GM18909 (cell line): Measurements from ENCODE around the gene CD300C.
"Not testable (repeated sequence)": the region's sequence is repeated elsewhere in the genome, so short reads cannot be mapped to it uniquely, and the experiment has no call there.

Experiments
- ATAC-seq: cut with Tn5 transposase; IDR thresholded peaks from one replicate; pipeline ENCODE4 v1.9.1; 2021; ENCODE audit warnings: mild to moderate bottlenecking; ENCODE audit not compliant: unreplicated experiment, poor library complexity

The CD300C gene

DNA sequence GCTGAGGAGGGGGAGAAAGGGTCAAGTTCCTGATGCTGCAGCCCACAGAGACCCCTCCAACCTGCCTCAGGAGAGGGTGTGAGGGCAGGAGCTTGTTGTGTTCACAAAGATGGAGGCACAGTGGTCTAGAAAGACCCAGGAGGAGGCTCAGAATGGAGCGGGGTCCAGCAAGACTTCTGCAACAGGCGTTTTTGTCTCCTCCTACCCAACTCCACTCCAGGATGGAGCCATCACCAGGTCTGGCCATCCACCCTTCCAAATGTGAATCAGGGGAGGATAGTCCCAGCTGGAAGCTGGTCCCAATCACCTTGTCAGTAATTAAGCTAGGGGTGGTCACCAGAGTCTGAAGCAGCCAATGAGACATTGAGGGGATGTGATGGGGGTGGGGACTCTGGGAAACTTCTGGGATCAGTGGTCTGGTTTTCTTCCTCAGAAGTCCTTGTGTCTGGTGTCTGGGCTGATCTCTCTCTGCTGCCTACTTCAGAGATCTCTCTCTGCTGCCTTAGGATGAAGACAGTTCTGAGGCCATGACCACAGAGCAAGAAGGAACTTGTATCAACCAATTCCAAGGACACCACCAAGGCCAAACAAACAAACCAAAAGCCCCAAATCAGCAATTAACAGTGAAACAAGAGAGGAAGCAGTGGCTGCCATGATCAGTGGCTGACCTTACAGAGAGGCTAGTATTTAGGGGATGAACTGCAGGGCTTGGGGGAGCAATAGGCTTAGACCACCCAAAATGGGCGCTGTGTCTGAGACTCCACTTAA, 29.2 kb downstream of the CD300C start:
- no peak for ATAC-seq

DNA sequence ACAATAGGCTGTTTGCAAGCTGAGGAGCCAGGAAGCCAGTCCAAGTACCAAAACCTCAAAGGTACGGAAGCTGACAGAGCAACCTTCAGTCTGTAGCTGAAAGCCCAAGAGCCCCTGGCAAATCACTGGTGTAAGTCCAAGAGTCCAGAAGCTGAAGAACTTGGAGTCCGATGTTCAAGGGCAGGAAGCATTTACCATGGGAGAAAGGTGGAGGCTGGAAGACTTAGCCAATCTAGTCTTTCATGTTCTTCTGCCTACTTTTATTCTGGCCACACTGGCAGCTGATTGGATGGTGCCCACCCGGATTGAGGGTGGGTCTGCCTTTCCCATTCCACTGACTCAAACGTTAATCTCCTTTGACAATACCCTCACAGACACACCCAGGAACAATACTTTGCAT, 30.0 kb downstream of the CD300C start:
- no peak for ATAC-seq

DNA sequence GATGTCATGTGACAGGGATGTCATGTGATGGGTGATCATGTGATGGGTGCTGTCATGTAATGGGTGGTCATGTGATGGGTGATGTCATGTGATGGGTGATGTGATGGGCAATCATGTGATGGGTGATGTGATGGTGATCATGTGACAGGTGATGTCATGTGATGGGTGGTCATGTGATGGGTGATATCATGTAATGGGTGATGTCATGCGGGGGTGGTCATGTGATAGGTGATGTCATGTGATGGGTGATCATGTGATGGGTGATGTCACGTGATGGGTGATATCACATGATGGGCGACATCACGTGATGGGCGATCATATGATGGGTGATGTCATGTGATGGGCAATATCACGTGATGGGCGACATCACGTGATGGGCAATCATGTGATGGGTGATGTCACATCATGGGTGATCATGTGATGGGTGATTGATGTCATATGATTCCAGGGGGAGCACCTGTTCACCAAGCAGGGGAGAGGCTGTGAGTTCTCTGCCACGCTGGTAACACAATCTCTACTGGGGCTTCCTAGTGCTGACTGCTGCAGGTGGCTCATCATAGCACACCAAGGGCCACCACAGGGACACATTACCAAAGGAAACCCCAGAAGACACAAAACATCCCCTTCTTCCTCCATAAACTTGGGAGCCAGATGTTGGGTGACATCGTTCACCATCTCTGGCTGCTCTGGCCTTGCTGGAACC, 31.1 kb downstream of the CD300C start:
- no peak for ATAC-seq

DNA sequence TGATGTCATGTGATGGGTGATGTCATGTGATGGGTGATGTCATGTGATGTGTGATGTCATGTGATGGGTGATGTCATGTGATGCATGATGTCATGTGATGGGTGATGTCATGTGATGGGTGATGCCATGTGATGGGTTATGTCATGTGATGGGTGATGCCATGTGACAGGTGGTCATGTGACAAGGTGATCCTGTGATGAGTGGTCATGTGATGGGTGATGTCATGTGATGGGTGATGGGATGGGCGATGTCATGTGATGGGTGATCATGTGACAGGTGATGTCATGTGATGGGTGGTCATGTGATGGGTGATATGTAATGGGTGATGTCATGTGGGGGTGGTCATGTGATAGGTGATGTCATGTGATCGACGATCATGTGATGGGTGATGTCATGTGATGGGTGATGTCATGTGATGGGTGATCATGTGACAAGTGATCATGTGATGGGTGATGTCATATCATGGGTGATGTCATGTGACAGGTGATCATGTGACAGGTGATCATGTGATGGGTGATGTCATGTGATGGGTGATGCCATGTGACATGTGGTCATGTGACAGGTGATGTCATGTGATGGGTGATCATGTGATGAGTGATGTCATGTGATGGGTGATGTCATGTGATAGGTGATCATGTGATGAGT, 31.8 kb downstream of the CD300C start:
- ATAC-seq: no peak

DNA sequence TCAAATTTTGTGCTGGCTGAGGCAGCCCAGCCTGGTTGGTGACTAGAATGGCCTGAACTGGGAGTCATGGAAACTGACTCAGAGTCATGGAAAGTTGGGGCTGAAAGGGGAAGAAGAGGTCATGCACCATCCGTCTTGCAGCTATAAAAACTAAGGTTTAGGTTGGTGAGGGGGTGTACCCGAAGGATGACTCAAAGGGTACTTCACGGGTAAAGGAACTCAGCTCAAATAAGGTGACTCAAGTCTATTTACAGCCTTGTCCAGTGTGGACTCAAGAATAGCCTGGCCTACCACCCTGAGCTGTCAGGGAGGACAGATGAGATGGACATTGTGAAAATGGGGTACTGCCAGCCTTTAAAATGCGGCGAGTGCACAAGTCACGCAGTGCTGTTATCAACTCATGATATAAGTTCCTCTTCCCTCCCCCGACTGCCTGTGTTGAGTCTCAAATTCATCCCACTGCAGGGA, 33.3 kb downstream of the CD300C start:
- ATAC-seq: peak; percentile 69

DNA sequence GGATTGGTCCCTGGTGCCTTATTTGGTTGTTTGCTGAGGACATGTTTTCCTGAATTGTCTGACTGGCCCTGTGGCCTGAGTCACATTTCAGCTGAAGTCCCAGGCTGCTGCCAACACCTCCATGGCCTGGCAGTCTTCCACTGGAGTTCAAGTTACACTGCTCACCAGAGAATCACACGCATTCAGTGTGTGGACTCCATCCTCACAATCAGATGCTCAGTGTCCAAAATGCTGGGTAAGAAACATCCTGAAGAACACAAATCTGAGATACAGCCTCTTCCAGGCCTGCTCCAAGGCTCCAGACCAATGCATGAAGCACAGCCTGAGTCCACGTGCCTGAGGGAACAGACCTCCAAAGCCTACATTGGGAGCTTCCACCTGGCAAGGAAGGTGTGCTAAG, 33.9 kb downstream of the CD300C start:
- no peak for ATAC-seq

DNA sequence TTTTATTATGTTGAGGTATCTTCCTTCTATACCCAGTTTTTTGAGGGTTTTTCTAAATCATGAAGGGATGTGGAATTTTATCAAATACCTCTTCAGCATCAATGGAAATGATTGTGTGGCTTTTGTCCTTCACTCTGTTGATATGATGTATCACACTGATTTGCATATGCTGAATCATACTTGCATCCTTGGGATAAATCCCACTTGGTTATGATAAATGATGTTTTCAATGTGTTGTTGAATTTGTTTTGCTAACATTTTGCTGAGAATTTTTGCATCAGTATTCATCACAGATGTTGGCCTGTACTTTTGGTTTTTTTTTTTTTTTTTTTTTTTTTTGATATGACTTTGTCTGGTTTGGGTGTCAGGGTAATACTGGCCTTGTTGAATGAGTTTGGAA, 37.8 kb downstream of the CD300C start:
- ATAC-seq: no peak

DNA sequence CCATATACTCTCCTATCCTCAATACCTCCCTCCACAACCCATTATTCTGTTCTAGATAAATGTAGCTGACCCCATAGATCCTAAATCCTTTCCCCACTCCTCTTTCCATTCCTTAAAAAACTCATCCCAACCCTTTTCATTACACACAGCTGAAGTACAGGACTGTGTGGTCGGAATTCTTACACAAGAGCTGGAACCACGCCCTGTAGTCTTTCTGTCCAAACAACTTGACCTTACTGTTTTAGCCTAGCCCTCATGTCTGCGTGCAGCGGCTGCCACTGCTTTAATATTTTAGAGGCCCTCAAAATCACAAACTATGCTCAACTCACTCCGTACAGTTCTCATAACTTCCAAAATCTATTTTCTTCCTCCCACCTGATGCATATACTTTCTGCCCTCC, 42.0 kb downstream of the CD300C start:
- not testable (repeated sequence) for ATAC-seq

DNA sequence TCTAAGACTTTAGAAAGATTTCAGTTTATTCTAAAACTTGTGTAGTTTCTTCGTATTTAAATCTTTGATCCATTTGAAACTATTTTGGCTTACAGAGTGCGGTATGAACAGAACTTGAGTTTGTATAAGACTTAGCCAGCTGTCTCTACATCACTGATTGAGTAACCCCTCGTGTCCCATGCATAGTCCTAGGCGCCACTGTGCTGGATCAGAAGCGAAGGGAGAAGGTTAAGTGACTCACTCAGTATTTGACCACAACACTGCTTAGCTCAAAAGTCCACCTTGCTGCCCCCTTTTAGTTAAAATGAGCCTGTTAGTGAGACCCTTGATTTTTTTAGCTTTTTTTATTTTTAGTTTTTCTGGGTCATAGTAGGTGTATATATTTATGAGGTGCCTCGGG, 43.1 kb downstream of the CD300C start:
- ATAC-seq: no peak

DNA sequence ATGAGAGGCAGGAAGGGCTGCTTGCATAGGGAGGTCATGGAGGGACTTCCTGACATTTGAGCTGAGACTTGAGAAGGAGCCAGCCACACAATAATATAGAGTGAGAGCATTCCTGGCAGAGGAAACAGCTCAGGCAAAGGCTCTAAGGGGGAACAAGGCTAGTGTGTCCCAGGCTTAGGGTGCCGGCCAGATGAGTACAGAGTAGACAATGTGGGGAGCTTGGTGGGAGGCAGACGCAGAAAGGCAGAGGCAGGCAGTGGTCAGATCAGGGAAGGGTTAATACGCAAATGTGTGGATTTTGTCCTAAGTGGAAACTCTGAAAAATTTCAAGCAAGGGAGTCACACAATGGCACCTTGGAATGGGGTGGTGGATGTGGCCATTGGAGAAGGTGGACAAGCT, 45.9 kb downstream of the CD300C start:
- no peak for ATAC-seq

DNA sequence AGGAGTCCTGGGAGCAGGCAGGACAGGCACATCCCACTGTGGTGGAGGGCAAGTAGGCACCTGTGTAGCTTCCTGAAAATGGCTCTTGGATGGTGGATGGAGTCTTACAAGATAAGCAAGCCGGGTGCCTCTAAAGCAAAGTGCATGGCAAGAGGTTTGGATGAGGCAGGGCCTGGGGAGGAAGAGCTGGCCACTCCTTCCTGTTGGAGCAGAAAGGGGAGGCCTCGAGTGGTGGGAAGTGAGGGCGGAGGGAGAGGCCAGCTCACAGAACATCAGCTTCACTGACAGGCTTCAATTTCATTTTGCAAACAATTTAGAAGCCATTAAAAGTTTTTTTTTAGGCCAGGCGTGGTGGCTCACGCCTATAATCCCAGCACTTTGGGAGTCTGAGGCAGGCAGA, 48.4 kb downstream of the CD300C start:
- ATAC-seq: no peak

DNA sequence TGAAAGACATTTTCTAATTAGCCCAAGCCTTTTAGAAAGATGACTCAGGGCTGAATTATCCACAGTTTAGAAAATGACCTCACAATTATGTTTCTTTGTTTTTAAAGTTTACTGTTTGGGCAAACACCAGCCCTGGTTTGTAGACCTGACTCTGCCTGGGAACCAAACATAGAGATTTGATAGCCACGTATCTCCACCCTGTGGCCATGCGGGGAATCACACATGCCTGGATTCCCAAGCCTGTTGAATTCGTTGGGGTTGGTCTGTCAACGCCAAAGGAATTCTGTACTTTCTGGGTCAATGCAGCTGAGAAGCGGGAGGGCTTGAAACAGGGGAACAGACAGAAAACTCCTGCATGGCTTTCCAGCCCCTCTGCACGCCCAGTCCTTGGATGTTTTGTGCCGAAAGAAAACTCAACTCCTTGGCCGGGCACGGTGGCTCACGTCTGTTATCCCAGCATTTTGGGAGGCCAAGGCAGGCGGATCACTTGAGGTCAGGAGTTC, 52.5 kb downstream of the CD300C start:
- ATAC-seq: no peak

DNA sequence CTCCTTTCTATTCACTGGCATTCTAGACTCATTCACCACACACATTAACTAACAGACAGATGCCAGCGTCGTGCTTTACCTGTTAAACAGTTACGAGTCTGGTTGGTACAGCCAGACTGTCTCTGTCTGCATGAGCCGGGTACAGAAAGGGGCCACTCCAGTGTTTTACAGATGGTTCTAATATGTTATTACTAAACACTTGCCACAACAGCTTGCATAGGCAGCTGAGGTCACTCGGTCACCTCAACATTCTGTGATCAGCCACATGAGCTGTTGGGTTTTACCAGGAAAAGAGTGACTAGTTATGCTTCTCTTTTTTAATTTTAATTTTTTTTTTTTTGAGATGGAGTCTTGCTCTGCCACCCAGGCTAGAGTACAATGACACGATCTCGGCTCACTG, 54.3 kb downstream of the CD300C start:
- no peak for ATAC-seq
